GM12872 (cell line): ENCODE results near the gene CACNA1D.

Experiments used
- CTCF ChIP-seq: IDR thresholded peaks from 3 replicates; pipeline ENCODE4 v1.5.1; 2011; ENCODE audit warnings: low read depth, mild to moderate bottlenecking, low read length, moderate library complexity; ENCODE audit not compliant: insufficient read depth

CACNA1D gene

GRCh38 chr3:53845103-53845880 is 350.9 kb downstream of the CACNA1D start:
- TF ChIP-seq CTCF = peak; percentile 51

- no peak for TF ChIP-seq CTCF
Measured at GRCh38 chr3:53845881-53846133, 351.4 kb downstream of the CACNA1D start.

GRCh38 chr3:53846134-53846850 is 351.9 kb downstream of the CACNA1D start, which contains the start of the genes CHDH and IL17RB:
CHDH (minus strand) TSS chr3:53846419; CDS start chr3:53824008, 22,411 bp downstream.
IL17RB (plus strand) TSS chr3:53846568; CDS start chr3:53846589, 21 bp downstream.
- no peak for TF ChIP-seq CTCF

GRCh38 chr3:53846851-53847155 is 352.4 kb downstream of the CACNA1D start:
- TF ChIP-seq CTCF = no peak

- no peak for TF ChIP-seq CTCF
Measured at GRCh38 chr3:53849916-53850315, 355.5 kb downstream of the CACNA1D start.

GRCh38 chr3:53850895-53851294 is 356.5 kb downstream of the CACNA1D start:
- TF ChIP-seq CTCF = no peak

GRCh38 chr3:53856964-53857363 is 362.6 kb downstream of the CACNA1D start:
- TF ChIP-seq CTCF = no peak
